Nasal cavity respiratory epithelium epithelial cell of viscerocranial mucosa (primary cell): ENCODE measurements around the gene CCL16. TPM values are rescaled to one million over a fixed set of nuclear protein-coding genes. Genes with fewer than 3 reads are reported as not detected.

Experiments
- total RNA-seq: library from RNA; depleted of rRNA; stranded (reverse); fragments of >200 nt; gene quantifications from 2 replicates; pipeline ENCODE4 v1.2.3, GENCODE V29; 2014

CCL16 gene, protein sequence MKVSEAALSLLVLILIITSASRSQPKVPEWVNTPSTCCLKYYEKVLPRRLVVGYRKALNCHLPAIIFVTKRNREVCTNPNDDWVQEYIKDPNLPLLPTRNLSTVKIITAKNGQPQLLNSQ
- not detected in 2 replicates for total RNA-seq

DNA sequence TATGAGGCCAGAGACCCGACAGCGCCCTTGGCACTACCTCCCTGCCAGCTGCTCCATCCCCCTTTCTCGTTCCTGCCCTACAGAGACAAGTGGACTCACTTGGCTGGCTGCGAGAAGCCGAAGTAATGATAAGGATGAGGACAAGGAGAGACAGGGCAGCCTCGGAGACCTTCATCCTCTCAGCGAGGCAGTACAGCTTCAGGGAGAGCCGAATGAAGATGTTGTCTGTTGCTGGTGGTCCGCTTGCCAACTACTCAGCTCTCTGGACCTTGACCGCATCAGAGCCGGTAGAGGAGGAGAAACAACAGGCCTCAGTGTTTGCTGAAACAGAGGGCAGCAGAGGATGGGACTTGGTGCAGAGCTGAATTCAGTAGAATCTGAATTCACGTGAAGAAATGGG lies at the start of gene CCL16:
CCL16 (minus strand) TSS at position 252 of the 400 bp plus-strand sequence; CDS start at position 175, 77 bp downstream.

DNA sequence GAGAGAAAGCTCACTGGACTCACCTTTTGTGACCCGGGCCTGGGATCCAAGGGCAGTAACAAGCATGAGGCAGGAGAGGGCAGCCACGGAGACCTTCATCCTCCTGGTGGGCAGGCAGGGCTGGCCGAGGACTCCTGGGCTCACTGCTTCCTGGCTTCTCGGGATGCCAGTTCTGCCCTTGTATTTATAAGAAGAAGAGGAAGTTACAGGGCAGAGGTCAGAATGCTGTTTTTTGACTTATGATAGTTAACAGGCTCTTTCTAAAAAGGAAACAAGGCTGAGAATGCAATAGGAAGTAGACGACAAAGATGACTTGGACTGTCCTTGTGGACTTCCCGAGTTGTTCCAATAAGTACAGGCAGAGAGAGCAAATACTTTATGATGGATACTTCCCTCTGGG lies 36.5 kb upstream of the CCL16 start, which contains the start of gene CCL23:
CCL23 (minus strand) TSS at position 174 of the 400 bp plus-strand sequence; CDS start at position 99, 75 bp downstream.

DNA sequence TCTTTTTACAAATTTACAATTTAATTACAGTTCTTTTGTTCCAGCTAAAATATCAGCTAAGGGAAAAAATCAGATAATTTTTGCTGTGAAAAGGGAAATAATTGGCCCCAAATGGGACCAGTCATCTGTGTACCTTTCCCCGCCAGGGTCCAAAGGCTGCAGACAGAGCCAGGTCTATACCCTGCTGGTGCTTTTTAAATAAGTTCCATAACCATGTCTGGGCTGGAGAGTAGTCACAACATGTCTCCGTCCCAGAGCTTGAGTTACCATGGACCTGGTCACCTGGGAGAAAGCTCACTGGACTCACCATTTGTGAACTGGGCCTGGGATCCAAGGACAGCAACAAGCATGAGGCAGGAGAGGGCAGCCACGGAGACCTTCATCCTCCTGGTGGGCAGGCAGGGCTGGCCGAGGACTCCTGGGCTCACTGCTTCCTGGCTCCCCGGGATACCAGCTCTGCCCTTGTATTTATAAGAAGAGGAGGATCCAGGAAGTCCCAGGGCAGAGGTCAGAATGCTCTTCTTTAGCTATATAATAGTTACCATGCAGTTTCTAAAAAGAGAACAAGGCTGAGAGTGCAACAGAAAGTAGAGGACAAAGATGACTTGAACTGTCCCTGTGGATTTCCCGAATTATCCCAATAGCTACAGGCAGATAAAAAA lies 19.9 kb upstream of the CCL16 start, which contains the start of gene CCL15:
CCL15 (minus strand) TSS at position 444 of the 662 bp plus-strand sequence; CDS start at position 383, 61 bp downstream.

DNA sequence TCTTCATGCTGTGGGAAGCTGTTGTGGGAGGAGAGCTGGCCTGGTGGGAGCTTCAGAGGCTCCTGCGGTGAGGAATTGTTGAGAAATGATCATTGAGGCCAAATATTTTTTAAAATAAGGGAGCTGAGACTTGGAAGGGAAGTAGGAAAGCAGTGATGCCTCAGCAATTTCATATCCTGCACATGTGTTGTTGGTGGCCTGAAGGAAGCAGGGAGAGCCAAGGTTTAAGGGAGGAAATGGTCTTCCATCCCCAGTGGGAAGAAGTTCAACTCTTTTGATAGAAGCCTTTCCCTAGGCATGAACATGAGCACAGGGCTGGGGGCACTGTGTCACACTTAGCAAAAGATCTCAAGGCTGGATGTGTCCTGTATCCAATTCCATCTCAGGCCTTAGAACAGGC lies 5.3 kb upstream of the CCL16 start, which contains the start of gene CCL14:
CCL14 (minus strand) TSS at position 87 of the 400 bp plus-strand sequence; CDS start at position 7, 80 bp downstream.

DNA sequence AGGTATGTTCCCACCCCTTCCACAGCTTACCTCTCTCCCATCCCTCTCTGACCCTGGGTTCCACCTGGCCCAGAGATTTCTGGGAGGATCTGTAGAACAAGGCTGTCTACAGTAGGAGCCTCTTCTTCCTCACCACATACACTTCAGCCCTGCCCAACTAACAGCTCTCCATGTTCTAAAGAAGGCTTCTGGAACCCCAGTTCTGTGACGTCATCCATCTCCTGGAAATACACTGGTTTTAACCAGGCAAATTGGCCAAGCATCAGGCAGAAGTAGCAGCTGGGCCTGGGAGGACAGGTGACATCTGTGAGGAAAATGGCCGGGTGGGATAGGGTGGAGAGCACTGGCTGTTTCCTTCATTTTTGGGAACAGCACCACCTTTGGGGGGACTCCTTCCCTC lies 37.8 kb downstream of the CCL16 start, which contains the start of gene LYZL6:
LYZL6 (minus strand) TSS at position 177 of the 400 bp plus-strand sequence. CDS start 4,357 bp downstream, outside the sequence.

DNA sequence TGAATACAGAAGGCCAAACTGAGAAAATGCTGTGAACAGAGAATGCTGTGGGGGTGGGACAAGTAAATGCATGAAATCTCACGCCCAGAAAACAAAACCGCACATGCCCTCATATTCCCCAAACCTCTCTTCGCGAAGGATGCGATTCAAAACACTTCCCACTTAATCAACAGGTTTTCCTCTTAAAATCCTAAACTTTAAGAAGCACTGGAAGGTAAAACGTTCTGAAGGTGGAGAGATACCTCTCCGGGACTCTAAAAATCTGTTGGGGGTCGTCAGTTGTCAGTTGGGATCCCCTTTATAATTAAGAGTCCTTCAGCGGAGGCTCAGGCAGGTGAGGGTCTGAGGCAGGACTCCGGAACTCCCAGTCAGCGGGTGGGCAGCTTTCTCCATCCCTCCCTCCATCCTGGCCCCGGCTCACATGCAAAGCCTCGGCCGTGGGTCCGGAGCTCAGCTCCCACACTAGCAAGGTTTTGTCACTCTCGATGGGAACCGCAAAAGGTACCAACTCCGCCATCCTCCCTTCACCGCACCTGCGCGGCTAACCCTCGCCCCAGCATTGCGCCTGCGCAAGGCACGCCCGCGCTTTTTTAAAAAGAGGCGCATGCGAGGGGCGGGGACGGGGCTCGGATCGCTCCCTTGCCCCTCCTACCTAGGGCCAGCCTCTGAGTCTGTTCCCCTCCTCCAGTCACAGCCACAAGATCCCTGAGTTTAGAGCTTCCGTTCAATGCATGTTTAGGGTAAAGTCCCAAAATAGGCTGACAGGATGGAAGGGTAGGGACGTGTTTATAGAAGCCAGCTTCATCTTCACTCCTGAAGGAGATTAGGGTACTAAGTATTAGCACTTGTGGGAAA lies 50.9 kb downstream of the CCL16 start, which contains the start of gene RDM1:
RDM1 (minus strand) TSS at position 563 of the 855 bp plus-strand sequence; CDS start at position 517, 46 bp downstream.

Other genes with a start within 250 kb of the CCL16 start
- gene RASL10B, start 249.9 kb downstream of the CCL16 start, total RNA-seq: 0.57 and 0.68 TPM in 2 replicates
- under 0.01 and 0.07 TPM in 2 replicates for gene GAS2L2, start 228.3 kb downstream of the CCL16 start, total RNA-seq
- not detected in 2 replicates for gene C17orf50, start 220.6 kb downstream of the CCL16 start, total RNA-seq
- 31.8 and 151 TPM in 2 replicates for gene MMP28, start 185.9 kb downstream of the CCL16 start, total RNA-seq
- gene TAF15, start 172.0 kb downstream of the CCL16 start, total RNA-seq: 68.0 and 178 TPM in 2 replicates
- not detected in 2 replicates for gene HEATR9, start 112.6 kb downstream of the CCL16 start, total RNA-seq
- 0.07 and 0.34 TPM in 2 replicates for gene CCL5, start 101.1 kb downstream of the CCL16 start, total RNA-seq
- gene RDM1, start 50.7 kb downstream of the CCL16 start, total RNA-seq: 0.14 TPM in 1 of 2 replicates, not detected in the other
- gene LYZL6, start 37.8 kb downstream of the CCL16 start, total RNA-seq: not detected in 2 replicates
- gene CCL14, start 5.2 kb upstream of the CCL16 start, total RNA-seq: not detected in 2 replicates
- not detected in 2 replicates for gene CCL15, start 20.1 kb upstream of the CCL16 start, total RNA-seq
- gene CCL23, start 36.5 kb upstream of the CCL16 start, total RNA-seq: not detected in 2 replicates
- gene CCL18, start 82.8 kb upstream of the CCL16 start, total RNA-seq: not detected in 2 replicates
- gene CCL3, start 108.6 kb upstream of the CCL16 start, total RNA-seq: not detected in 2 replicates
- not detected in 2 replicates for gene CCL4, start 122.3 kb upstream of the CCL16 start, total RNA-seq
- gene TBC1D3B, start 195.1 kb upstream of the CCL16 start, total RNA-seq: 1.4 and 3.2 TPM in 2 replicates
- gene CCL3L1, start 215.3 kb upstream of the CCL16 start, total RNA-seq: not detected in 2 replicates
- not detected in 2 replicates for gene CCL4L2, start 229.6 kb upstream of the CCL16 start, total RNA-seq